ENCODE measurements around the gene SLC4A11. TPM values are rescaled to one million over a fixed set of nuclear protein-coding genes. Genes with fewer than 3 reads are reported as not detected.

Gene SLC4A11
- total and polyA plus RNA-seq, 2 experiments from 2014 or later: 14.8 to 17.1 TPM

- no peak for DNase-seq (ENCODE audit: low spot score)
- Histone ChIP-seq H3K79me2 (replicated peaks; ENCODE audit: insufficient read depth) (no peaks in the 10 kb centered on the region), H3K4me2 (no peak overlapping the region), H3K9me2 (ENCODE audit: insufficient read depth) (no peaks in the 10 kb centered on the region), H2AFZ (no peak overlapping the region), H4K20me1 (replicated peaks; ENCODE audit: insufficient read depth) (no peaks in the 10 kb centered on the region), H3K27ac (ENCODE audit: low read depth) (no peak overlapping the region), H3K36me3 (ENCODE audit: insufficient read depth) (no peaks in the 10 kb centered on the region), H3K4me1 (ENCODE audit: insufficient read depth) (peaks cover 18% of the 10 kb centered on the region), H3K27me3 (ENCODE audit: insufficient read depth) (peaks cover 31% of the 10 kb centered on the region), H3F3A (replicated peaks; ENCODE audit: low read depth) (0 out of 2 replicates have a peak, but pooled peaks cover 14% of the 10 kb centered on the region), H3K4me3 (no peak overlapping the region)
- ATAC-seq: no peak
- Mint-ChIP-seq H3K36me3 (ENCODE audit: low read depth) (no peaks in the 10 kb centered on the region), H3K4me3 (no peak overlapping the region), H3K27me3 (ENCODE audit: insufficient read depth, low read depth, poor library complexity) (peaks cover 29% of the 10 kb centered on the region), H3K4me1 (peaks cover 8% of the 10 kb centered on the region), H3K9me3 (no peaks in the 10 kb centered on the region), H3K27ac (no peak overlapping the region)
- no peak for TF ChIP-seq CREB1 (CRISPR knock-in tag; IDR thresholded peaks at IDR 0.05; ENCODE audit: low read depth)
- TF ChIP-seq ZNF462 (CRISPR knock-in tag; IDR thresholded peaks at IDR 0.05): no peak
- TF ChIP-seq NANOG (IDR thresholded peaks at IDR 0.05; ENCODE audit: borderline replicate concordance): no peak
- TF ChIP-seq JUNB (IDR thresholded peaks at IDR 0.05; ENCODE audit: unreplicated experiment): no peak
- no peak for TF ChIP-seq STAT1 (IDR thresholded peaks at IDR 0.05; ENCODE audit: unreplicated experiment)
- no peak for TF ChIP-seq EZH2 (IDR thresholded peaks at IDR 0.05; ENCODE audit: low read depth, unreplicated experiment)
- TF ChIP-seq POLR2AphosphoS5 (IDR thresholded peaks at IDR 0.05; ENCODE audit: low read depth): no peak
- no peak for TF ChIP-seq ETS1 (IDR thresholded peaks at IDR 0.05)
- no peak for TF ChIP-seq CTCF (conservative IDR thresholded peaks at IDR 0.05; ENCODE audit: low read depth in 2 of 2)
- no peak for TF ChIP-seq EZH2phosphoT487 (IDR thresholded peaks at IDR 0.05; ENCODE audit: unreplicated experiment)
- no peak for TF ChIP-seq ZNF114 (CRISPR knock-in tag; IDR thresholded peaks at IDR 0.05)
- no peak for TF ChIP-seq ZNF331 (CRISPR knock-in tag; IDR thresholded peaks at IDR 0.05; ENCODE audit: low read depth)
- no peak for TF ChIP-seq REST (IDR thresholded peaks at IDR 0.05; ENCODE audit: unreplicated experiment)
These were observed 12.8 kb upstream of the SLC4A11 start for GRCh38 chr20:3251806-3252205.

Measured in GM23338 (cell line).